Activated T-helper 2 cell treated with anti-CD3 and anti-CD28 coated beads, Interferon-gamma antibody, Interleukin-2, Interleukin-4, amounts not matched to agents 10 μg/mL and 5 μg/mL and 100 μg/mL, durations not matched to agents 14 hours and 24 hours and 36 hours (primary cell): ENCODE measurements around the gene TRIM17. TPM values are rescaled to one million over a fixed set of nuclear protein-coding genes. Genes with fewer than 3 reads are reported as not detected.

ENCODE experiments used
- DNase-seq: peaks from one replicate; pipeline ENCODE4 v3.0.0; 2021; ENCODE audit warnings: low spot score
- H3K27ac Mint-ChIP-seq: one replicate; pipeline ENCODE4 v1.8.0; 2021; ENCODE audit warnings: mixed read lengths
- H3K27me3 Mint-ChIP-seq: one replicate; pipeline ENCODE4 v1.8.0; 2021; ENCODE audit warnings: low read depth, mixed read lengths
- H3K36me3 Mint-ChIP-seq: one replicate; pipeline ENCODE4 v1.8.0; 2021; ENCODE audit warnings: low read depth, mixed read lengths
- H3K4me1 Mint-ChIP-seq: one replicate; pipeline ENCODE4 v1.8.0; 2021; ENCODE audit warnings: low read depth, mixed read lengths
- H3K4me3 Mint-ChIP-seq: one replicate; pipeline ENCODE4 v1.8.0; 2021; ENCODE audit warnings: low read depth, mild to moderate bottlenecking, moderate library complexity, mixed read lengths
- H3K9me3 Mint-ChIP-seq: one replicate; pipeline ENCODE4 v1.8.0; 2021; ENCODE audit warnings: mixed read lengths
- intact Hi-C: fragments of 100-400 bp; cut with micrococcal nuclease; formaldehyde crosslinking; loops from one replicate; pipeline ENCODE4 v1.15.1; 2023
- total RNA-seq: library from RNA; stranded (reverse); gene quantifications from 2 replicates; pipeline ENCODE4 v1.2.3, GENCODE V29; 2022

The TRIM17 gene
- total RNA-seq, 1 donor from 2014 or later = 2.3 TPM

GRCh38 chr1:228367798-228368791 is 48.6 kb downstream of the TRIM17 start:
- intact Hi-C loops = no loop called here
- Mint-ChIP-seq H3K36me3 (no peaks in the 10 kb centered on the region), H3K27me3 (no peaks in the 10 kb centered on the region), H3K27ac (no peak overlapping the region), H3K9me3 (no peaks in the 10 kb centered on the region), H3K4me3 (no peak overlapping the region), H3K4me1 (no peaks in the 10 kb centered on the region)
- no peak for DNase-seq

GRCh38 chr1:228366866-228367741 is 49.6 kb downstream of the TRIM17 start:
- intact Hi-C loops = no loop called here
- H3K36me3 Mint-ChIP-seq = no peaks in the 10 kb centered on the region
- H3K27ac Mint-ChIP-seq = no peak overlapping the region
- H3K4me3 Mint-ChIP-seq = no peak overlapping the region
- H3K27me3 Mint-ChIP-seq = no peaks in the 10 kb centered on the region
- H3K4me1 Mint-ChIP-seq = no peaks in the 10 kb centered on the region
- H3K9me3 Mint-ChIP-seq = no peaks in the 10 kb centered on the region
- DNase-seq = no peak

- Mint-ChIP-seq H3K4me3 (no peak overlapping the region), H3K27ac (no peak overlapping the region), H3K4me1 (no peaks in the 10 kb centered on the region), H3K9me3 (no peaks in the 10 kb centered on the region), H3K27me3 (no peaks in the 10 kb centered on the region), H3K36me3 (no peaks in the 10 kb centered on the region)
- intact Hi-C loops = no loop called here
- no peak for DNase-seq
These were observed 50.4 kb downstream of the TRIM17 start for GRCh38 chr1:228366062-228366865.

GRCh38 chr1:228365271-228366061 is 51.2 kb downstream of the TRIM17 start:
- H3K27me3 Mint-ChIP-seq = no peaks in the 10 kb centered on the region
- no peak for DNase-seq
- no peak overlapping the region for H3K4me3 Mint-ChIP-seq
- no peak overlapping the region for H3K27ac Mint-ChIP-seq
- intact Hi-C loops = no loop called here
- no peaks in the 10 kb centered on the region for H3K4me1 Mint-ChIP-seq
- H3K36me3 Mint-ChIP-seq = no peaks in the 10 kb centered on the region
- no peaks in the 10 kb centered on the region for H3K9me3 Mint-ChIP-seq

GRCh38 chr1:228364706-228365213 is 51.9 kb downstream of the TRIM17 start:
- H3K27me3 Mint-ChIP-seq = no peaks in the 10 kb centered on the region
- H3K36me3 Mint-ChIP-seq = no peaks in the 10 kb centered on the region
- no peaks in the 10 kb centered on the region for H3K9me3 Mint-ChIP-seq
- intact Hi-C loops = no loop called here
- no peak overlapping the region for H3K4me3 Mint-ChIP-seq
- no peak overlapping the region for H3K27ac Mint-ChIP-seq
- no peaks in the 10 kb centered on the region for H3K4me1 Mint-ChIP-seq
- DNase-seq = no peak

- H3K27me3 Mint-ChIP-seq = no peaks in the 10 kb centered on the region
- intact Hi-C loops = no loop called here
- no peaks in the 10 kb centered on the region for H3K9me3 Mint-ChIP-seq
- DNase-seq = no peak
- H3K36me3 Mint-ChIP-seq = no peaks in the 10 kb centered on the region
- no peak overlapping the region for H3K4me3 Mint-ChIP-seq
- H3K4me1 Mint-ChIP-seq = no peaks in the 10 kb centered on the region
- no peak overlapping the region for H3K27ac Mint-ChIP-seq
These were observed 52.5 kb downstream of the TRIM17 start for GRCh38 chr1:228364068-228364705.

- no peaks in the 10 kb centered on the region for H3K9me3 Mint-ChIP-seq
- no peaks in the 10 kb centered on the region for H3K27me3 Mint-ChIP-seq
- intact Hi-C loops = no loop called here
- no peaks in the 10 kb centered on the region for H3K36me3 Mint-ChIP-seq
- DNase-seq = no peak
- no peak overlapping the region for H3K27ac Mint-ChIP-seq
- H3K4me1 Mint-ChIP-seq = no peaks in the 10 kb centered on the region
- no peak overlapping the region for H3K4me3 Mint-ChIP-seq
These were observed 53.0 kb downstream of the TRIM17 start for GRCh38 chr1:228363686-228364067.

- no peaks in the 10 kb centered on the region for H3K4me1 Mint-ChIP-seq
- no peak for DNase-seq
- no peaks in the 10 kb centered on the region for H3K36me3 Mint-ChIP-seq
- intact Hi-C loops = no loop called here
- no peak overlapping the region for H3K27ac Mint-ChIP-seq
- no peak overlapping the region for H3K4me3 Mint-ChIP-seq
- H3K9me3 Mint-ChIP-seq = no peaks in the 10 kb centered on the region
- H3K27me3 Mint-ChIP-seq = no peaks in the 10 kb centered on the region
These were observed 53.7 kb downstream of the TRIM17 start for GRCh38 chr1:228362884-228363450.

- Mint-ChIP-seq H3K4me1 (no peaks in the 10 kb centered on the region), H3K4me3 (no peak overlapping the region), H3K9me3 (no peaks in the 10 kb centered on the region), H3K36me3 (no peaks in the 10 kb centered on the region), H3K27me3 (no peaks in the 10 kb centered on the region), H3K27ac (no peak overlapping the region)
- no peak for DNase-seq
- intact Hi-C loops = no loop called here
These were observed 54.3 kb downstream of the TRIM17 start for GRCh38 chr1:228362141-228362883.

- Mint-ChIP-seq H3K27me3 (no peaks in the 10 kb centered on the region), H3K9me3 (no peaks in the 10 kb centered on the region), H3K27ac (no peak overlapping the region), H3K4me3 (no peak overlapping the region), H3K4me1 (no peaks in the 10 kb centered on the region), H3K36me3 (no peaks in the 10 kb centered on the region)
- intact Hi-C loops = no loop called here
- no peak for DNase-seq
These were observed 55.1 kb downstream of the TRIM17 start for GRCh38 chr1:228361314-228362140.
